A673 (cell line): ENCODE results near the gene STIMATE. TPM values are rescaled to one million over a fixed set of nuclear protein-coding genes. Genes with fewer than 3 reads are reported as not detected.

Experiments
- BruUV-seq: library from RNA; stranded (reverse); fragments of 400-500 nt; replicated peaks from 2 replicates; lab custom pipeline; 2021; lab: Mats Ljungman, UMichigan
- CTCF ChIA-PET: fragments of 300-600 bp; sonication (Branson Sonifier 250); formaldehyde crosslinking; loops from one replicate; lab custom pipeline; 2022; ENCODE audit warnings: antibody characterized with exemption; lab: Charles Lee
- POLR2A ChIA-PET: fragments of 300-600 bp; sonication (Branson Sonifier 250); formaldehyde crosslinking; loops from one replicate; lab custom pipeline; 2022; ENCODE audit warnings: antibody characterized with exemption; ENCODE audit not compliant: low non-redundant PET; lab: Charles Lee
- DNase-seq: peaks from one replicate; pipeline ENCODE4 v3.0.0-alpha.2; 2015; ENCODE audit warnings: low spot score
- H3K27ac ChIP-seq: fragments of 200-600 bp; sonication (generic); 2 replicates; pipeline ENCODE4 v1.5.1; 2016; ENCODE audit warnings: mixed run types, low read depth, mild to moderate bottlenecking, mixed read lengths, antibody characterized with exemption, low read length; ENCODE audit not compliant: poor library complexity, severe bottlenecking
- H3K27me3 ChIP-seq: fragments of 200-600 bp; sonication (generic); replicated peaks from 2 replicates; pipeline ENCODE4 v1.6.1; 2017; ENCODE audit warnings: mixed run types, low read depth, mild to moderate bottlenecking, mixed read lengths, antibody characterized with exemption, low read length; ENCODE audit not compliant: insufficient read depth, poor library complexity
- H3K36me3 ChIP-seq: fragments of 200-600 bp; sonication (generic); 2 replicates; pipeline ENCODE4 v1.6.1; 2016; ENCODE audit warnings: mixed run types, mild to moderate bottlenecking, mixed read lengths, antibody characterized with exemption, low read length; ENCODE audit not compliant: insufficient read depth, poor library complexity, severe bottlenecking
- H3K4me1 ChIP-seq: fragments of 200-600 bp; sonication (generic); 2 replicates; pipeline ENCODE4 v1.6.1; 2017; ENCODE audit warnings: mixed run types, mild to moderate bottlenecking, mixed read lengths, antibody characterized with exemption, low read length; ENCODE audit not compliant: insufficient read depth, poor library complexity, severe bottlenecking
- H3K4me3 ChIP-seq: fragments of 200-600 bp; sonication (generic); 2 replicates; pipeline ENCODE4 v1.5.1; 2016; ENCODE audit warnings: low read depth, mixed run types, mild to moderate bottlenecking, mixed read lengths, low read length; ENCODE audit not compliant: poor library complexity, severe bottlenecking
- H3K9me3 ChIP-seq: fragments of 200-600 bp; sonication (generic); 2 replicates; pipeline ENCODE4 v1.6.1; 2016; ENCODE audit warnings: mixed run types, low read depth, mild to moderate bottlenecking, mixed read lengths, antibody characterized with exemption, low read length; ENCODE audit not compliant: poor library complexity, severe bottlenecking
- EZH2 ChIP-seq: fragments of 200-600 bp; sonication (generic); IDR thresholded peaks from 2 replicates; pipeline ENCODE4 v1.6.1; 2017; ENCODE audit warnings: borderline replicate concordance, low read depth, mild to moderate bottlenecking, mixed read lengths, antibody characterized with exemption, low read length; ENCODE audit not compliant: poor library complexity, severe bottlenecking
- intact Hi-C: fragments of 100-400 bp; cut with micrococcal nuclease; formaldehyde crosslinking; loops from one replicate; pipeline ENCODE4 v1.10.0; 2022; ENCODE audit not compliant: unreplicated experiment
- total RNA-seq: library from RNA; stranded (reverse); gene quantifications from 2 replicates; pipeline ENCODE4 v1.2.3, GENCODE V29; 2021
- TF ChIP-seq, protein P1 (sequence below): fragments of 300-800, 200-600 bp; sonication (generic); conservative IDR thresholded peaks from 2 replicates; pipeline ENCODE4 v1.5.1; 2017; ENCODE audit warnings: low read depth, mild to moderate bottlenecking, antibody characterized with exemption, low read length, moderate library complexity, mixed read lengths

The STIMATE gene
- total RNA-seq, 1 experiment from 2014 or later = 11.3 TPM

DNA sequence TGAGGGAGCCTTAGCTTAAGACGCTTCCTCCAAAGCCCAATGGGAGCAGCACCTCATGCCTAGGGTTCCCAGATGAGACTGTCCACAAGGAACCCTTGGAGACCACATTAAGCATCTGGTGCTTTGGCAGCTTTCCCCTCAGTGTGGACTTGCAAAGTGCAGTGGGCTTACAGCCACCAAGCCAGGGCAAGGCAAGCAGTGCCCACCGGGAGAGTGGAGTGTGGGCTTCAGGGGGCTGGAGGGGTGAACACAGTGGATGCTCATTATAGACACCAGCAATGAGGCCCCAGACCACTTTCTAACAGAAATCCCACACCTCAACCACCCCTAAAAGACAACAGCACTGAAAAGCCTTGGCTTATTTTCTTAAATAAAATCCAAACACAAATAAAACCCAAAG, 53.5 kb downstream of the STIMATE start:
- intact Hi-C loops = no loop called here
- H3K27me3 ChIP-seq = no peaks in the 10 kb centered on the region
- no peaks in the 10 kb centered on the region for H3K4me1 ChIP-seq
- no peak for TF ChIP-seq EZH2
- no peaks in the 10 kb centered on the region for H3K9me3 ChIP-seq
- H3K4me3 ChIP-seq = no peak overlapping the region
- POLR2A ChIA-PET = no interaction called here
- H3K27ac ChIP-seq = no peak overlapping the region
- CTCF ChIA-PET = no interaction called here
- no peaks in the 10 kb centered on the region for H3K36me3 ChIP-seq
- no TSS peak for BruUV-seq
- no peak for DNase-seq

DNA sequence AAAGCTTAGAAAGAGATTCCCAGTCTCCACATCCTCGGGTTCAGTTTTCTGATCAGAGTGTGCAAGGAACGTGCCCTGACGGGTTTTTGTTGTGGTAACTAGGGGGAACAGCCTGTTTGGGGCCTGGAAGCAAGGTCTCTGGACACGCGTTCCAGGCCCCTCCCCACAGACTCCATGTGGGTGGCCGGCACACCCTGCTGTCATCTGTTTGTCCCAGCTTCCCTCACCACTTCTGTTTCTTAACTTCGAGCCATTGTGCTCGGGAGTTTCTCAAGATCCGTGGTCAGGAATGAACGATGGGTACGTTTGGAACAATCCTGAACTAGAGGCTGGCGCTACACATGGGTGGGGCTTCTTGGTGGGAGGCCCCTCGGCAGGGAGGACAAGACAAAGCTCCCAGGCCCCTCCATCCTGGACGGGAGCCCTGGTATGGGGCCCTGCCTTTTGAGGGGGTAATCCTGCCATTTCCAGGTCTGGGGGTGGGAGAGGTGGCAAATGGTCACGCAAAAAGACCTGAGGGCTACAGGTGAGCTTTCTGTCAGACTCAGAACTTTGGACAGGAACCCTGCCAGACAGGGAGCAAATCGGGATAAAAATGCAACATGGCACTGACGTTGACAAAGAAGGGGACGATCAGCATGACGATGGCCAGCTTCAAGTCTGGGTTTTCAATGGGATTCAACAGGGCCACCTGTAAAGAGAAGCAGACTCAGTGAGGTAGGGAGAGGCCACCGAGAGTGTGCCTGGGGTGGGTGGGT, 54.1 kb downstream of the STIMATE start:
- no peaks in the 10 kb centered on the region for H3K27me3 ChIP-seq
- BruUV-seq = no TSS peak
- H3K9me3 ChIP-seq = no peaks in the 10 kb centered on the region
- DNase-seq = no peak
- intact Hi-C loops = no loop called here
- ChIA-PET POLR2A (no interaction called here), CTCF (no interaction called here)
- no peaks in the 10 kb centered on the region for H3K4me1 ChIP-seq
- no peak overlapping the region for H3K4me3 ChIP-seq
- no peak overlapping the region for H3K27ac ChIP-seq
- no peaks in the 10 kb centered on the region for H3K36me3 ChIP-seq
- no peak for TF ChIP-seq EZH2
- TF ChIP-seq, protein P1, sequence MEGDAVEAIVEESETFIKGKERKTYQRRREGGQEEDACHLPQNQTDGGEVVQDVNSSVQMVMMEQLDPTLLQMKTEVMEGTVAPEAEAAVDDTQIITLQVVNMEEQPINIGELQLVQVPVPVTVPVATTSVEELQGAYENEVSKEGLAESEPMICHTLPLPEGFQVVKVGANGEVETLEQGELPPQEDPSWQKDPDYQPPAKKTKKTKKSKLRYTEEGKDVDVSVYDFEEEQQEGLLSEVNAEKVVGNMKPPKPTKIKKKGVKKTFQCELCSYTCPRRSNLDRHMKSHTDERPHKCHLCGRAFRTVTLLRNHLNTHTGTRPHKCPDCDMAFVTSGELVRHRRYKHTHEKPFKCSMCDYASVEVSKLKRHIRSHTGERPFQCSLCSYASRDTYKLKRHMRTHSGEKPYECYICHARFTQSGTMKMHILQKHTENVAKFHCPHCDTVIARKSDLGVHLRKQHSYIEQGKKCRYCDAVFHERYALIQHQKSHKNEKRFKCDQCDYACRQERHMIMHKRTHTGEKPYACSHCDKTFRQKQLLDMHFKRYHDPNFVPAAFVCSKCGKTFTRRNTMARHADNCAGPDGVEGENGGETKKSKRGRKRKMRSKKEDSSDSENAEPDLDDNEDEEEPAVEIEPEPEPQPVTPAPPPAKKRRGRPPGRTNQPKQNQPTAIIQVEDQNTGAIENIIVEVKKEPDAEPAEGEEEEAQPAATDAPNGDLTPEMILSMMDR = no peak

DNA sequence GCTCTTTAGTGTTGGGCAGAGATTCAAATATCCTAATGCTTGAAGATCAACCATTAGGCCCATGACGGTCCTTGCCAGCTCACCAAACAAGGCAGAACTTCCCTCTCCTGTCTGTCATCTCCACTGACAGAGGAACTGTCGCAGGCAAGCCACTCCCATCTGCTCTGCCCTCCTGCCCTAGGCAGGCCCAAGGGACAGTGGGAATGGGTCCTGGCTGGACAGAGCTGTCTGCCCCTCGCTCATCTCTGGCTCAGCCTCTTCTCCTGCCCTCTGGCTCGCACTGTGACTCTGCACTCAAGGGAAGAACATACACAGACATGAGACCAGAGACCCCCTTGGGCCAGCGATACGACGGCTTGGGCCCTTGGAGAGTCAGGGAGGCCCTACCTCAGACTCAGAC, 54.9 kb downstream of the STIMATE start:
- Histone ChIP-seq H3K27ac (no peak overlapping the region), H3K27me3 (no peaks in the 10 kb centered on the region), H3K36me3 (no peaks in the 10 kb centered on the region), H3K4me1 (no peaks in the 10 kb centered on the region), H3K4me3 (no peak overlapping the region), H3K9me3 (no peaks in the 10 kb centered on the region)
- intact Hi-C loops = no loop called here
- TF ChIP-seq, protein P1 = no peak
- no peak for TF ChIP-seq EZH2
- no peak for DNase-seq
- CTCF ChIA-PET = no interaction called here
- POLR2A ChIA-PET = no interaction called here
- BruUV-seq = no TSS peak

DNA sequence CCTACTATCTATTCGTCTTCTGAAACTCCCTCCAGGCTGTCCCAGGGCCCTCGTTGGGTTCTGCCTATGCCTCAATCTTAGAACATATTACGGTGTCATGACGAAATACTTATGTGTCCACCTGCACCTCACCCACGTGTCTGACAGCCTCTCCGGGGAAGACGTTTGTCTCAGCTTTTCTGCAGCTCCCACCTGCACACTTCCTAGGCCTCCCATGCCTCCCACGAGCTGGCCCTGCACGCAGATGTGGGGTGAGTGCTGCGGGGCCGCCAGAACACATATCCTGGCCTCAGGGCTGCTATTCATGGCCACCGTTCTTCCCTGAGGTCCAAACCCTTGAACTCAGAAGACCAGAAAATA, 55.4 kb downstream of the STIMATE start:
- no peaks in the 10 kb centered on the region for H3K9me3 ChIP-seq
- ChIA-PET POLR2A (no interaction called here), CTCF (no interaction called here)
- intact Hi-C loops = no loop called here
- H3K27ac ChIP-seq = no peak overlapping the region
- TF ChIP-seq, protein P1 = no peak
- H3K36me3 ChIP-seq = no peaks in the 10 kb centered on the region
- DNase-seq = no peak
- no peak overlapping the region for H3K4me3 ChIP-seq
- BruUV-seq = no TSS peak
- no peaks in the 10 kb centered on the region for H3K4me1 ChIP-seq
- no peaks in the 10 kb centered on the region for H3K27me3 ChIP-seq
